NB4 (cell line): ENCODE measurements around the gene CDH18.
A peak's percentile ranks its signal among the peaks of the same experiment; 100 is the strongest.

Source experiments
- DNase-seq: peaks from one replicate; pipeline ENCODE4 v3.0.0; 2010; ENCODE audit warnings: low read depth
- H3K4me3 ChIP-seq: one replicate; pipeline ENCODE4 v1.5.1; 2011; ENCODE audit warnings: mild to moderate bottlenecking, low read depth, low read length, moderate library complexity
- CTCF ChIP-seq: IDR thresholded peaks from one replicate; pipeline ENCODE4 v1.5.1; 2012; ENCODE audit warnings: low read depth, low read length
- MAX ChIP-seq: IDR thresholded peaks from 2 replicates; pipeline ENCODE4 v1.6.1; 2011; ENCODE audit warnings: low read depth, low read length
- MYC ChIP-seq: IDR thresholded peaks from 2 replicates; pipeline ENCODE4 v1.6.1; 2011; ENCODE audit warnings: low read depth, low read length
- POLR2A ChIP-seq: IDR thresholded peaks from 2 replicates; pipeline ENCODE4 v1.6.1; 2011; ENCODE audit warnings: mild to moderate bottlenecking; ENCODE audit not compliant: insufficient read length; ENCODE audit errors: extremely low read depth

CDH18 gene

GRCh38 chr5:19608444-19609002 lies 379.5 kb downstream of the CDH18 start:
- no peak for TF ChIP-seq POLR2A
- no peak for TF ChIP-seq MYC
- TF ChIP-seq MAX: no peak
- no peak for TF ChIP-seq CTCF
- peak; percentile 19 for DNase-seq
- no peak overlapping the region for H3K4me3 ChIP-seq

- no peak for TF ChIP-seq POLR2A
- H3K4me3 ChIP-seq: no peak overlapping the region
- DNase-seq: no peak
Observed at GRCh38 chr5:19605846-19606407, 382.1 kb downstream of the CDH18 start.

- no peak for DNase-seq
- TF ChIP-seq POLR2A: no peak
- TF ChIP-seq CTCF: no peak
- TF ChIP-seq MYC: no peak
- no peak for TF ChIP-seq MAX
- H3K4me3 ChIP-seq: no peak overlapping the region
Observed at GRCh38 chr5:19584131-19584530, 403.9 kb downstream of the CDH18 start.

- DNase-seq: no peak
- no peak overlapping the region for H3K4me3 ChIP-seq
- TF ChIP-seq POLR2A: no peak
- no peak for TF ChIP-seq MYC
- TF ChIP-seq CTCF: no peak
- no peak for TF ChIP-seq MAX
Observed at GRCh38 chr5:19577882-19578281, 410.1 kb downstream of the CDH18 start.

GRCh38 chr5:19568004-19568403 lies 420.0 kb downstream of the CDH18 start:
- TF ChIP-seq MYC: no peak
- no peak for TF ChIP-seq MAX
- TF ChIP-seq CTCF: no peak
- no peak for TF ChIP-seq POLR2A
- no peak for DNase-seq
- no peak overlapping the region for H3K4me3 ChIP-seq

- no peak for TF ChIP-seq CTCF
- TF ChIP-seq MYC: no peak
- TF ChIP-seq POLR2A: no peak
- TF ChIP-seq MAX: no peak
- DNase-seq: no peak
- no peak overlapping the region for H3K4me3 ChIP-seq
Observed at GRCh38 chr5:19565466-19565865, 422.5 kb downstream of the CDH18 start.
